Esophagus muscularis mucosa (tissue), 3 donors: ENCODE data around the gene AFF1.

Experiments
- CTCF ChIP-seq, 3 experiments: fragments of 200-600 bp in 2 of 3; fragments of 450-650 bp in 1 of 3; sonication (generic) in 2 of 3; IDR thresholded peaks; one replicate each; pipeline ENCODE4 v1.5.1; 2017 to 2019; ENCODE audit warnings: antibody characterized with exemption in 3 of 3, mild to moderate bottlenecking in 2 of 3, moderate library complexity in 1 of 3
- POLR2A ChIP-seq: fragments of 450-650 bp; IDR thresholded peaks from one replicate; pipeline ENCODE4 v1.6.1; 2017; ENCODE audit warnings: antibody characterized with exemption, moderate library complexity, mild to moderate bottlenecking, low read depth
- POLR2AphosphoS5 ChIP-seq, 2 donors: sonication (generic); formaldehyde crosslinking; IDR thresholded peaks; one replicate each; pipeline ENCODE4 v1.6.1; 2017; ENCODE audit warnings: antibody characterized with exemption in 2 of 2

- TF ChIP-seq POLR2A (no peak), POLR2AphosphoS5 (IDR thresholded peaks at IDR 0.05) (no peak), CTCF (IDR thresholded peaks at IDR 0.05) (no peak)
These were observed 185.2 kb downstream of the AFF1 start for GRCh38 chr4:87120010-87120409.
